ENCODE measurements around the gene FGFBP2.

DNA sequence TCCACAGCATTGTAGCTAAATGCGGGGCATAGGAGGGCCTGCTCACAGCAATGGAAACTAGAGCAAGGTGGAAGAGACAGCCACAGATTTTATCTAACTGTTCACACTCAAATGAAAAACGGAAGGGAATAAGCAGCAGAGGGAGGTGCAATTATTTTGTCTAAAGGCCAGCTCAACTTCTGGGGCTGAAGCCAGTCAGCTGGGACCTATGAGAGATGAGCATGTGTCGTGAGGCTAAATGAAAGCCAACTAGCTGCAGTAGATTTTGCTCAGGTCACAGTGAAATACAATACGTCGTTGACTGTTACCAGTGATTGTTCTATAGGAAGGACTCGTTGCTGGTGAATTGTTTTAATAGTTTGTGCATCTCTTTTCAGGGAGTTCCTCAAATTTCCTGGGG, 26.4 kb upstream of the FGFBP2 start:
- no peak for TF ChIP-seq CTCF (IDR thresholded peaks at IDR 0.05 in 8 of 11, conservative IDR thresholded peaks at IDR 0.05 in 3 of 11)
- TF ChIP-seq POLR2AphosphoS5 (IDR thresholded peaks at IDR 0.05): no peak

Measured in spleen (tissue), 7 donors.